Heart right ventricle (tissue), 16 donors: Measurements from ENCODE around the gene VAMP2. TPM values are rescaled to one million over a fixed set of nuclear protein-coding genes. Genes with fewer than 3 reads are reported as not detected.

ENCODE experiments used
- ATAC-seq, 8 donors: fragments of 200-7000 bp; cut with Tn5 transposase; one replicate each; pipeline ENCODE4 v1.9.1; 2020; ENCODE audit warnings: mild to moderate bottlenecking in 8 of 8, moderate library complexity in 8 of 8, moderate number of reproducible peaks in 1 of 8
- DNase-seq, 2 donors: peaks; one replicate each; pipeline ENCODE4 v3.0.0-alpha.2; 2020
- H3K27ac ChIP-seq, 10 donors: fragments of 200-600 bp; sonication (generic) in 2 of 10; one replicate each; pipeline versions ENCODE4 v1.5.0 to v1.8.0; 2020 to 2022; ENCODE audit warnings: mild to moderate bottlenecking in 3 of 10
- H3K27me3 ChIP-seq, 7 donors: fragments of 200-600 bp; one replicate each; pipeline ENCODE4 v1.8.0; 2021 to 2022; ENCODE audit warnings: mild to moderate bottlenecking in 2 of 7
- H3K36me3 ChIP-seq, 9 donors: fragments of 200-600 bp; sonication (generic) in 1 of 9; one replicate each; pipeline versions ENCODE4 v1.5.0 to v1.8.0; 2020 to 2022; ENCODE audit warnings: mild to moderate bottlenecking in 2 of 9
- H3K4me1 ChIP-seq, 9 donors: fragments of 200-600 bp; sonication (generic) in 1 of 9; one replicate each; pipeline versions ENCODE4 v1.5.0 to v1.8.0; 2020 to 2022; ENCODE audit warnings: mild to moderate bottlenecking in 4 of 9
- H3K4me3 ChIP-seq, 10 donors: fragments of 200-600 bp; sonication (generic) in 2 of 10; one replicate each; pipeline versions ENCODE4 v1.5.0 to v1.8.0; 2020 to 2022; ENCODE audit warnings: mild to moderate bottlenecking in 7 of 10, moderate library complexity in 2 of 10
- H3K9me3 ChIP-seq, 11 donors: fragments of 200-600 bp in 10 of 11; sonication (generic) in 2 of 11; one replicate each; pipeline versions ENCODE4 v1.5.0 to v1.8.0; 2013 to 2022; ENCODE audit warnings: mild to moderate bottlenecking in 2 of 11, control low read depth in 1 of 11, moderate library complexity in 1 of 11
- WGBS, 2 donors: extraction: QIAGEN DNeasy Blood & Tissue Kit; methylation state at CpG; one replicate each; pipeline ENCODE4 v1.1.7; 2013; ENCODE audit warnings: inconsistent platforms in 1 of 2; 5-methylcytosine and 5-hydroxymethylcytosine counted together
- intact Hi-C, 10 donors: fragments of 100-400 bp; cut with DNase I; formaldehyde crosslinking; loops; one replicate each; pipeline versions ENCODE4 v1.11.1 to v1.14.2; 2022
- polyA plus RNA-seq, 2 donors: library from polyadenylated mRNA; stranded (reverse); fragments of 200-250 nt; gene quantifications; one replicate each; pipeline ENCODE4 v1.2.3, GENCODE V29; 2013
- total RNA-seq, 10 donors: library from RNA; stranded (reverse); fragmentation: NEBNext Ultra II Directional in 3 of 10; extraction: Animal tissue kit (Norgen Biotek cat#: 25700) in 3 of 10; gene quantifications; one replicate each; pipeline versions ENCODE4 v1.2.1 to v1.2.4, GENCODE V29; 2021 to 2023
- TF ChIP-seq, protein P1 (sequence below), 9 donors: fragments of 200-600 bp; sonication (generic) in 2 of 9; IDR thresholded peaks; one replicate each; pipeline versions ENCODE4 v1.5.0 to v1.8.0; 2021 to 2022; ENCODE audit warnings: antibody characterized with exemption in 9 of 9, mild to moderate bottlenecking in 5 of 9, moderate library complexity in 1 of 9
- donor health status: Arrhythmogenic right ventricular cardiomyopathy.
- donor health status: ischemic (EF 13 %, LVEDD 7.1; RV severe dilation, severe dysfunction).
- donor health status: healthy with polysubstance abuse.
- donor health status: DM: no; HTN: yes; CAD: no.
- donor health status: DM: no; HTN: no; CAD: no.
- donor health status: ischemic (EF 25% LVEDD 6.9; RV normal size, moderate dysfunction).
- donor health status: ischemic (EF 25% LVEDD 5.7; RV mildly dilated, moderate dysfunction).
- donor health status: healthy.
- donor health status: DM: yes; HTN: yes; CAD: no.
- donor health status: Ischemic cardiomyopathy.
- donor health status: ischemic (EF 35%, LVEDD 5.7; RV mildly dilated, moderate dysfunction).
- donor health status: nonischemic (EF 11% LVEDD 7.7; RV severe dilation, severe dysfunction).
- donor health status: DM: yes; HTN: yes; CAD: no.
- donor health status: PGD.
- donor health status: ischemic (EF 29% LVEDD 5.4; RV normal size, mild dysfunction).
- donor health status: nonischemic (EF 23%, LVEDD 6.1; RV moderate dilation, normal function).

VAMP2 gene
- total and polyA plus RNA-seq, 12 donors, result 46.8 to 67.8 (median 59.9) TPM

DNA sequence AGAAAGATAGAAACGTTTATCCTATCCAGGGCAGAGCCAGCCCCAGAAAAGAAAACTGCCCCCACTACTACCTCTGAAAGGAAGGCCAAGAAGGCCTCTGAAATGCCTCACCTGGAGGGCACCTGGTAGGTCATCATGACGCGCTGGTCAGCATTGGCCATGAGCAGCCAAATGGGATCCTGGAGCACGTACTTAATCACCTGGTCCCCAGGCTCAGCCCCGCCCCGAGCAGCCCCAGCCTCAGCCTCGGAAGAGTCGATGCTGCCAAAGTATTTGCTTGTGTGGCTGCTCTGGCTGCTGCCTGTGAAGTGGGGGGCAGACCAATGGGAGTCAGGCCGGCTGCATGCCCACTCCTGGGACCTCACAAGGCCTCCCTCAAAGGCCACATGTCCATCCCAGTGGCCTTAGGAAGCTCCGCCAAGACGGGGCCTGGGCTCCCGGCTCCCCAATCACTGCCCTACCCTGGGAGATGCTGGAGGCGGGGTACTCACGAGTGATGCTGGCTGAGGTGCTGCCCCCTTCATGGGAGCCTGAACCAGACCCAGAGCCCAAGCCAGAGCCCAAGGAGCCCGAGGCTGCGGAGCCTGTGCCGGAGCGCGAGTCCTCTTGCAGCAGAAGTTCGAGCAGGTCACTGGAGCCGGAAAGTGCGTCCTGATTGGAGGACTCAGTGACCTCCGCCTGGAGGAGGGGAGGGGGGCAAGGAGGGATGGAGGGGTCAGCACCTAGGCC lies 20.4 kb downstream of the VAMP2 start:
- intact Hi-C loops, result no loop called here
- whole genome bisulfite sequencing, 2 donors, result 85 to 87% methylated on average over 23 of the region's 23 CpGs
- no peak for DNase-seq

DNA sequence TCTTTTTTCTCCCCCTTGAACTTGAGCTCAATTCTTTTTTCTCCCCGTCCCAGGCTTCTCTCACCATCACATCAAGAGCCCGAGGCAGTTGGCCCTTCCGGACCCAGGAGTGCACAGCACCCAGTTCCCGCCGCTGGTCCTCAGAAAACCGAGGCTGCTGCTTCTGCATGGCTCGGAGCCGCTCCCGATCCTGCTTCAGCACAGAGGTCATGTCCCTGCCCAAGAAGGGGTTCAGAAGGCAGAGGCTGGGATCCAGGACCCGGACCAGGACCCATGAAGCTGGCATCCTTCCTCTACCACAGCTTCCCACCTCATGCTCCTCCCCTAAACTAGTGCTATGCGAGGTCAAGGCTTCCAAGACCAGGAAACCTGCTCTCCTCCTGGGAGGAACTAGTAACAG lies 21.0 kb downstream of the VAMP2 start:
- no peak for ATAC-seq

More for the DNA sequence above, 20.4 kb downstream of the VAMP2 start:
- Histone ChIP-seq H3K36me3 (peaks cover 40 to 81% (median 79%) of the 10 kb centered on the region in 9 donors), H3K27ac (peak overlapping the region in 1 of 10 donors; percentile 35), H3K4me3 (no peak overlapping the region), H3K9me3 (no peaks in the 10 kb centered on the region), H3K4me1 (peaks cover 2 to 44% (median 31%) of the 10 kb centered on the region in 9 donors), H3K27me3 (no peaks in the 10 kb centered on the region)
- no peak for ATAC-seq
- TF ChIP-seq, protein P1, sequence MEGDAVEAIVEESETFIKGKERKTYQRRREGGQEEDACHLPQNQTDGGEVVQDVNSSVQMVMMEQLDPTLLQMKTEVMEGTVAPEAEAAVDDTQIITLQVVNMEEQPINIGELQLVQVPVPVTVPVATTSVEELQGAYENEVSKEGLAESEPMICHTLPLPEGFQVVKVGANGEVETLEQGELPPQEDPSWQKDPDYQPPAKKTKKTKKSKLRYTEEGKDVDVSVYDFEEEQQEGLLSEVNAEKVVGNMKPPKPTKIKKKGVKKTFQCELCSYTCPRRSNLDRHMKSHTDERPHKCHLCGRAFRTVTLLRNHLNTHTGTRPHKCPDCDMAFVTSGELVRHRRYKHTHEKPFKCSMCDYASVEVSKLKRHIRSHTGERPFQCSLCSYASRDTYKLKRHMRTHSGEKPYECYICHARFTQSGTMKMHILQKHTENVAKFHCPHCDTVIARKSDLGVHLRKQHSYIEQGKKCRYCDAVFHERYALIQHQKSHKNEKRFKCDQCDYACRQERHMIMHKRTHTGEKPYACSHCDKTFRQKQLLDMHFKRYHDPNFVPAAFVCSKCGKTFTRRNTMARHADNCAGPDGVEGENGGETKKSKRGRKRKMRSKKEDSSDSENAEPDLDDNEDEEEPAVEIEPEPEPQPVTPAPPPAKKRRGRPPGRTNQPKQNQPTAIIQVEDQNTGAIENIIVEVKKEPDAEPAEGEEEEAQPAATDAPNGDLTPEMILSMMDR (IDR thresholded peaks at IDR 0.05), result no peak

DNA sequence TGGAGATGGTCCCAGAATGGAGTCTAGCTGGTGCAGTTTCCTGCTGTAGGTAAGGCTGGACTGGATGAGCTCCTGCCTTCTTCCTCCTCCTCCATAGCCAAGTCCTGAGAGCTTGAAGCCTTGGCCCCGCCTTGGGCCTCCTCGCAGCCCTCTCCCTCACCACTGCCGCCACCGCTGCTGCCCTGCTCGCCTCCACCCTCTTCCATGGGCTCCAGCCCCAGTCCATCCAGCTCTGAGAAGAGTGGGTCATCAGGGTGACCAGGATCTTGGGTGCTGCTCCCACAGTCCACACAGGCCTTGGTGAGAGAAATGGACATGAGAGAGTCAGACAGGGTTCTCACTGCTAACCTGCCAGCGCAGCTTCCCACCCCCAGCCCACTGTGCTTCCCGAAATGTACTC lies 21.7 kb downstream of the VAMP2 start:
- peaks cover 2 to 40% (median 29%) of the 10 kb centered on the region in 9 donors for H3K4me1 ChIP-seq
- no peaks in the 10 kb centered on the region for H3K27me3 ChIP-seq
- no peak for ATAC-seq
- 94% methylated on average over 7 of the region's 7 CpGs for WGBS, 2 donors
- intact Hi-C loops, result no loop called here
- peaks cover 31 to 69% (median 66%) of the 10 kb centered on the region in 9 donors for H3K36me3 ChIP-seq
- TF ChIP-seq, protein P1 (IDR thresholded peaks at IDR 0.05), result no peak
- H3K4me3 ChIP-seq, result no peak overlapping the region
- DNase-seq, result no peak
- H3K27ac ChIP-seq, result peak overlapping the region in 4 of 10 donors; percentile 3 to 71 (median 70)
- no peaks in the 10 kb centered on the region for H3K9me3 ChIP-seq

More for the DNA sequence above, 21.0 kb downstream of the VAMP2 start:
- DNase-seq, result no peak
- Histone ChIP-seq H3K27ac (peak overlapping the region in 1 of 10 donors; percentile 35), H3K27me3 (no peaks in the 10 kb centered on the region), H3K36me3 (peaks cover 38 to 76% (median 73%) of the 10 kb centered on the region in 9 donors), H3K9me3 (no peaks in the 10 kb centered on the region), H3K4me1 (peaks cover 2 to 44% (median 30%) of the 10 kb centered on the region in 9 donors), H3K4me3 (no peak overlapping the region)
- TF ChIP-seq, protein P1 (IDR thresholded peaks at IDR 0.05), result no peak
- whole genome bisulfite sequencing, 2 donors, result 89 to 93% methylated on average over 11 of the region's 11 CpGs
- intact Hi-C loops, result no loop called here

DNA sequence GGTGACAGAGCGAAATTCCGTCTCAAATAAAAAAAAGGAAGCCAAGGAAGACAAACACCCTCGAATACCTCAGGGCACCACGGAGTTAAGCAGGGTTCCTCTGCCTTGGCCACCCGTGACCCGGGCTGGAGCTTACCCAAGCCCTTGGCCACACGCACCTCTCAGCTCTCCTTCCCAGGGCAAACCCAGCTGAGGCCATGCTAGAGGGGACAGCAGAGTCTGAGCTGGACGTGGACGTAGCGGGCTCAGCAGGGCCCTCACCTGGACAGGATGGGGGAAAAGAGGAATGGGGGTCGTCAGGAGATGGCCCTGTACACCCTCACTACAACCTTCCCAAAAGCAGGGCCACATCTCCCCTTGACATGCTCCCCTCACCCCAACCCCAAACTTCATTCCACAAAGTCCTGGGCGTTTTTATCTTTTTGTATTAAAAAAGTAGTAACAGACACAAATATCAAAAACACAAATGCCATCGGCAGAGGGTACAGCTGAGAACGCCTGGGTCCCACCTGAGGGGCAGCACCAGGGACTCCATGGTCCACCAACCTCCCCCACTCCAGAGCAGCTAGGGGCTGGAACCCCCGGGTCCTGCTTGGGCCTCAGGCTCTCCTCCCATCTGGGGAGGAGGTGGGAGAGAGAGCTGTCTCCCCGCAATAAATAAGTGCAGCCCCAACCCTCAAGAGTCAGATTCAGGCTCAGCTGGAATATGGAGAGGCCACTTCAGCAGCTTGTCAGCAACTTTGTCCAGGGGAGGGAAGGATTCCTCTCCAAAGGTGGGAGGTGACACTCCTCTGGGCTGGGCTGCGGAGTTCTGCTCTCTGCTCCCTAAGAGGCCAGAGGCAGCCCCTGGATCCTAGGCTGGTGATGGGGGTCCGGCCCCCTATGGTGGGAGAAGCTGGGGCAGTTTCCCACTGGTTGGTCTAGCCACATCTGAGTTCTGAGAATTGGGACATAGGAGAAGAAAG lies 22.4 kb downstream of the VAMP2 start:
- ATAC-seq (peak in 3 of 8 donors; percentile 2 to 4 (median 3)), DNase-seq (no peak)
- 62 to 69% methylated on average over 18 of the region's 18 CpGs for WGBS, 2 donors
- H3K36me3 ChIP-seq, result peaks cover 28 to 62% (median 59%) of the 10 kb centered on the region in 9 donors
- no peak overlapping the region for H3K4me3 ChIP-seq
- TF ChIP-seq, protein P1 (IDR thresholded peaks at IDR 0.05), result no peak
- intact Hi-C loops, result no loop called here
- peaks cover 2 to 40% (median 28%) of the 10 kb centered on the region in 9 donors for H3K4me1 ChIP-seq
- no peaks in the 10 kb centered on the region for H3K9me3 ChIP-seq
- peak overlapping the region in 7 of 10 donors; percentile 49 to 84 (median 71) for H3K27ac ChIP-seq
- no peaks in the 10 kb centered on the region for H3K27me3 ChIP-seq
